Left cardiac atrium (tissue), 4 donors: ENCODE measurements around the gene MESP2. TPM values are rescaled to one million over a fixed set of nuclear protein-coding genes. Genes with fewer than 3 reads are reported as not detected.
"Not testable (repeated sequence)": the region's sequence is repeated elsewhere in the genome, so short reads cannot be mapped to it uniquely, and the experiment has no call there.

ENCODE experiments used
- ATAC-seq, 2 donors: fragments of 200-7000 bp; cut with Tn5 transposase; one replicate each; pipeline ENCODE4 v1.9.1; 2020; ENCODE audit warnings: mild to moderate bottlenecking in 2 of 2, moderate library complexity in 2 of 2
- DNase-seq: peaks from one replicate; pipeline ENCODE4 v3.0.0-alpha.2; 2020
- intact Hi-C, 2 donors: fragments of 100-400 bp; cut with DNase I; formaldehyde crosslinking; loops; one replicate each; pipeline versions ENCODE4 v1.14.1 to v1.15.1; 2022 to 2023
- total RNA-seq, 2 donors: library from RNA; stranded (reverse); fragmentation: NEBNext Ultra II Directional; extraction: Animal tissue kit (Norgen Biotek cat#: 25700); gene quantifications; one replicate each; pipeline ENCODE4 v1.2.1, GENCODE V29; 2021
- donor health status: DM: no; HTN: yes; CAD: no.
- donor health status: DM: no; HTN: yes; CAD: no; lungs with severe emphysema.
- donor health status: DM: yes; HTN: yes; CAD: no.
- donor health status: Dilated cardiomyopathy.

MESP2 gene
- total RNA-seq, 2 donors from 2014 or later: 0.16 to 0.56 TPM

GRCh38 chr15:89774492-89774891 is 1.6 kb upstream of the MESP2 start:
- ATAC-seq (no peak), DNase-seq (no peak)
- intact Hi-C loops: no loop called here

- intact Hi-C loops: no loop called here
- DNase-seq (no peak), ATAC-seq (no peak)
Observed at GRCh38 chr15:89775815-89776214, 317 bp upstream of the MESP2 start.

GRCh38 chr15:89777073-89777751 is 1.1 kb downstream of the MESP2 start:
- intact Hi-C loops: no loop called here
- DNase-seq (no peak), ATAC-seq (peak in 1 of 2 donors; percentile 5)

- ATAC-seq (no peak), DNase-seq (no peak)
- intact Hi-C loops: no loop called here
Observed at GRCh38 chr15:89777782-89778380, 1.7 kb downstream of the MESP2 start.

- no peak for DNase-seq
- ATAC-seq: no peak
- intact Hi-C loops: no loop called here
Observed at GRCh38 chr15:89778861-89779260, 2.7 kb downstream of the MESP2 start.

- DNase-seq (no peak), ATAC-seq (no peak)
- intact Hi-C loops: no loop called here
Observed at GRCh38 chr15:89780601-89781000, 4.5 kb downstream of the MESP2 start.

GRCh38 chr15:89781055-89781454 is 4.9 kb downstream of the MESP2 start:
- no peak for ATAC-seq
- intact Hi-C loops: no loop called here
- DNase-seq: no peak

GRCh38 chr15:89781891-89782618 is 5.9 kb downstream of the MESP2 start:
- ATAC-seq: peak in 1 of 2 donors; percentile 24
- intact Hi-C loops: no loop called here

GRCh38 chr15:89782619-89782950 is 6.5 kb downstream of the MESP2 start:
- ATAC-seq, DNase-seq, intact Hi-C loops: not testable (repeated sequence)

More at GRCh38 chr15:89781891-89782618, 5.9 kb downstream of the MESP2 start:
- DNase-seq: no peak

GRCh38 chr15:89783111-89783860 is 7.2 kb downstream of the MESP2 start:
- intact Hi-C loops: no loop called here
- DNase-seq (no peak), ATAC-seq (peak; percentile 61 to 78)

GRCh38 chr15:89783861-89784685 is 7.9 kb downstream of the MESP2 start:
- intact Hi-C loops: no loop called here
- DNase-seq (no peak), ATAC-seq (no peak)

GRCh38 chr15:89784686-89784960 is 8.5 kb downstream of the MESP2 start:
- no peak for ATAC-seq
- intact Hi-C loops: no loop called here
- DNase-seq: no peak

GRCh38 chr15:89785064-89785773 is 9.1 kb downstream of the MESP2 start:
- ATAC-seq (no peak), DNase-seq (no peak)
- intact Hi-C loops: no loop called here

GRCh38 chr15:89785774-89786140 is 9.6 kb downstream of the MESP2 start:
- DNase-seq (no peak), ATAC-seq (no peak)
- intact Hi-C loops: no loop called here

GRCh38 chr15:89787944-89788343 is 11.8 kb downstream of the MESP2 start:
- DNase-seq (no peak), ATAC-seq (no peak)
- intact Hi-C loops: no loop called here

GRCh38 chr15:89788585-89788984 is 12.5 kb downstream of the MESP2 start:
- intact Hi-C loops, DNase-seq, ATAC-seq: not testable (repeated sequence)

GRCh38 chr15:89790206-89790605 is 14.1 kb downstream of the MESP2 start:
- ATAC-seq (no peak), DNase-seq (no peak)
- intact Hi-C loops: no loop called here

- ATAC-seq (no peak), DNase-seq (no peak)
- intact Hi-C loops: no loop called here
Observed at GRCh38 chr15:89790661-89791060, 14.5 kb downstream of the MESP2 start.
